HG02571 (cell line): ENCODE results near the gene GNL2.

Experiments used
- ATAC-seq: cut with Tn5 transposase; IDR thresholded peaks from one replicate; pipeline ENCODE4 v1.9.1; 2021; ENCODE audit warnings: mild to moderate bottlenecking, moderate library complexity; ENCODE audit not compliant: unreplicated experiment

Gene GNL2

GRCh38 chr1:37517569-37517968 lies 78.2 kb downstream of the GNL2 start:
- no peak for ATAC-seq
